Kidney tubule cell (primary cell): ENCODE measurements around the gene F11R.
"Not testable (repeated sequence)": the region's sequence is repeated elsewhere in the genome, so short reads cannot be mapped to it uniquely, and the experiment has no call there.

ENCODE experiments used
- DNase-seq: peaks from one replicate; pipeline ENCODE4 v3.0.0-alpha.2; 2018; ENCODE audit warnings: low spot score

The F11R gene

GRCh38 chr1:160971618-160972056, 49.3 kb downstream of the F11R start:
- DNase-seq, result no peak

GRCh38 chr1:160963521-160963920, 57.4 kb downstream of the F11R start:
- DNase-seq, result no peak

- no peak for DNase-seq
These were observed 59.5 kb downstream of the F11R start for GRCh38 chr1:160961419-160961818.

GRCh38 chr1:160956966-160957365, 64.0 kb downstream of the F11R start:
- no peak for DNase-seq

- peak; percentile 66 for DNase-seq
These were observed 66.5 kb downstream of the F11R start, which contains the start of gene ITLN2 for GRCh38 chr1:160954158-160955104. Gene ITLN2 (minus strand): TSS chr1:160954809. CDS start chr1:160954741, 68 bp downstream.

GRCh38 chr1:160953030-160953429, 67.9 kb downstream of the F11R start:
- no peak for DNase-seq

GRCh38 chr1:160952129-160952510, 68.8 kb downstream of the F11R start:
- DNase-seq, result no peak

- peak; percentile 66 for DNase-seq
These were observed 69.4 kb downstream of the F11R start for GRCh38 chr1:160951443-160952128.

GRCh38 chr1:160950657-160951056, 70.3 kb downstream of the F11R start:
- no peak for DNase-seq

- DNase-seq, result peak; percentile 62
These were observed 71.1 kb downstream of the F11R start for GRCh38 chr1:160949881-160950280.

GRCh38 chr1:160949216-160949880, 71.6 kb downstream of the F11R start:
- peak; percentile 77 for DNase-seq

- DNase-seq, result not testable (repeated sequence)
These were observed 73.7 kb downstream of the F11R start for GRCh38 chr1:160947174-160947759.

- not testable (repeated sequence) for DNase-seq
These were observed 75.1 kb downstream of the F11R start for GRCh38 chr1:160945881-160946280.
